ENCODE measurements around the gene EFEMP1. TPM values are rescaled to one million over a fixed set of nuclear protein-coding genes. Genes with fewer than 3 reads are reported as not detected.

Gene EFEMP1
- total and polyA plus RNA-seq, 2 of the 13 experiments (the other 11 are each of a cell fraction or from before 2014, with no cell fraction given), result not detected

DNA sequence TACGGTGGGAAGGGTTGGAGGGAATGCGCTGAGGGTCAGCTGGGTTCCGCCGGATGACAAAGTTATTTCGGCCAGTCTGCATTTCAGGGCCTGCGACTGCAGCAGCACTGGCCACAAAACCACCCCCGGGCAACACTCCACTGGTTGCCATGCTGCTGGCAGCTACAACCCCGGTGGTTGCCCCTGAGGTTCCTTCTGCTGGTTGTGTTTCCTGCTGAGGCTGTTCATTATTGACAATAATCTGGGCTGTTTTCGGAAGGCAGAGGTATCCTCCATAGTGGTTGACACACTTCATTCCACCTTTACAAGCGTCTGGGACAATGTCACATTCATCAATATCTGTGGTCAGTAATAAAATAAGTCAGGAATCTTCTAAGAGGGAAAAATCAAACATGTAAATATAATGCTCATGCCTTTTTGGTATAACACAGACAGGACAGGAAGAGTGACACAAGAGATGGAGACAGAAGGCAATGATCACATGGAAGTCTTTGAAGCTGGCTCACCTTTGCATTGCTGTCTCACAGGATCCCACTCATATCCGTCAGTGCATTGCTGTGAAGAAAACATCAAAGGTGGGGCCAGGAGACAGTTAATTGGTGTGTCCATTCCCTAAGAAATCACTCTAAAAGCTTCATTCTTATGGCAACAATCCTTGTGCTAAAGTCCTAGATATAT lies 5.7 kb downstream of the EFEMP1 start:
- POLR2A ChIA-PET, result no interaction called here

More for the DNA sequence above, 5.7 kb downstream of the EFEMP1 start:
- H3K36me3 ChIP-seq (replicated peaks in 1 of 2; ENCODE audit: control insufficient read depth in 1 of 2, insufficient read depth in 2 of 2, low read length in 2 of 2), result no peaks in the 10 kb centered on the region
- peaks cover 0 to 20% of the 10 kb centered on the region in 2 experiments; a peak in 4 of 5 replicates for H3K27me3 ChIP-seq (ENCODE audit: control insufficient read depth in 1 of 2, insufficient read depth in 2 of 2, low read length in 2 of 2)
- BruUV-seq (replicated peaks), result no TSS peak
- in situ Hi-C loops (cut with HindIII; ENCODE audit: extremely low pct_ligation_motif_present, low pct_unique_long_range_greater_than_20kb) (no loop called here), intact Hi-C loops (cut with micrococcal nuclease; ENCODE audit: unreplicated experiment) (no loop called here)
- no peaks in the 10 kb centered on the region for H4K20me1 ChIP-seq (ENCODE audit: insufficient read depth, low read length)
- no peak overlapping the region for H2AFZ ChIP-seq (ENCODE audit: low read length)
- FAIRE-seq (no peak), ATAC-seq (no peak), DNase-seq (ENCODE audit: low spot score) (no peak)
- H3K9me3 ChIP-seq (ENCODE audit: low read length), result no peaks in the 10 kb centered on the region
- H3K27ac ChIP-seq (ENCODE audit: extremely low read length, insufficient read depth, low read length), result no peak overlapping the region
- no peaks in the 10 kb centered on the region for H3K4me1 ChIP-seq (ENCODE audit: insufficient read depth, low read length)
- TF ChIP-seq ZNF333 (CRISPR knock-in tag; IDR thresholded peaks at IDR 0.05; ENCODE audit: borderline replicate concordance) (no peak), MAFG (CRISPR knock-in tag; IDR thresholded peaks at IDR 0.05) (no peak), SMYD3 (CRISPR knock-in tag; IDR thresholded peaks at IDR 0.05) (no peak), PRDM15 (CRISPR knock-in tag; IDR thresholded peaks at IDR 0.05) (no peak)
- no peak overlapping the region for H3K4me3 ChIP-seq (replicated peaks in 1 of 3; ENCODE audit: insufficient read depth in 1 of 3, low read depth in 2 of 3, low read length in 3 of 3)
- no peak overlapping the region for H3K4me2 ChIP-seq (ENCODE audit: low read depth, low read length)
- CTCF ChIA-PET (ENCODE audit: low intra/inter-chr PET ratio, low total read pairs), result no interaction called here
- 30% methylated on average over 11 of the region's 11 CpGs for WGBS (ENCODE audit: low lambda C conversion rate)
- H3K79me2 ChIP-seq (ENCODE audit: insufficient read depth, low read length), result no peaks in the 10 kb centered on the region
- H3K9ac ChIP-seq (ENCODE audit: insufficient read depth, low read depth, low read length), result no peak overlapping the region
